Stimulated activated CD8-positive, alpha-beta memory T cell treated with anti-CD3 and anti-CD28 coated beads, Interleukin-12 subunit alpha, Interleukin-12 subunit beta, amount 100 ng/mL, for 1 hour (primary cell): ENCODE results near the gene LMTK2.
"Not testable (repeated sequence)": the region's sequence is repeated elsewhere in the genome, so short reads cannot be mapped to it uniquely, and the experiment has no call there.

ENCODE experiments used
- DNase-seq: peaks from one replicate; pipeline ENCODE4 v3.0.0-alpha.2; 2020; ENCODE audit warnings: low read depth

The LMTK2 gene

DNA sequence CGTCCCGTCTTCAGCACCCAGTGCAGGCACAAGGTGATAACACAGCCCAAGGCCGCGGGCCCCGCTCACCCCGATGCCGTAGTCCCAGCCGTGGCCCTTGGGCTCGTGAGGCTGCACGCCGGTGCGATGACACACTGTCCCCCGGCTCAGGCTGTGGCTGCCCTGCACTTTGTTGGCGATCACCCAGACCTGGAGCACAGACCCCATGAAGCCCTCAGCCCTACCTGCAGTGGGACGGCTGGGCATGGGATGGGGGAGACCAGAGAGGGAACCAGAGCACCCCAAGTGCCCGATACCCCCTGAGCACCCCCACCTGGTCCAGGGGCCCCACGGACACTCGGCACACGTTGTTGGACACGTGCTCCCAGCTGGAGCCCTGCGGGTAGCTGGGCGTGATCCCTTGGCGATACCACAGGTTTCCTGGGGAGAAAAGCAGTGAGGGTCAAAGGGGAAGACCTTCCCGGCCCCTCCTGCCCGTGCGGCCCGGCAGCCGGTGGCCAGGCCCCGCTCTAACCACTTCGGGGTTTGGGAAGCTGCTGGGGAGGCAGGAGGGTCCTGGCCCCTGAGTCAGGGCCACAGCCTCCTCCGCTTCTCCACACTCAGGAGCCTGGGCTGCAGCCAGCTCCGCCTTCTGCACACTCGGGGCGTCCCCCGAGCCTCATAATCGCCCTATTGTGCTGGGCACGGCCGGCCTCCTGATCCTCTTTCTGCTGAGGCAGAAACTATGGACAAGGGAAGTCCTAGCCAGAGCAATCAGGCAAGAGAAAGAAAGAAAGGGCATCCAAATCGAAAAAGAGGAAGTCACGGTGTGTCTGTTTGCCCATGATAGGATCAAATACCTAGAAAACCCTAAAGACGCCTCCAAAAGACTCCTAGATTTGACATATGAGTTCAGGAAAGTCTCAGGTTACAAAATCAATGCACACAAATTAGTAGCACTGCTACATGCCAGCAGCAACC is 111.2 kb downstream of the LMTK2 start:
- DNase-seq, result no peak

DNA sequence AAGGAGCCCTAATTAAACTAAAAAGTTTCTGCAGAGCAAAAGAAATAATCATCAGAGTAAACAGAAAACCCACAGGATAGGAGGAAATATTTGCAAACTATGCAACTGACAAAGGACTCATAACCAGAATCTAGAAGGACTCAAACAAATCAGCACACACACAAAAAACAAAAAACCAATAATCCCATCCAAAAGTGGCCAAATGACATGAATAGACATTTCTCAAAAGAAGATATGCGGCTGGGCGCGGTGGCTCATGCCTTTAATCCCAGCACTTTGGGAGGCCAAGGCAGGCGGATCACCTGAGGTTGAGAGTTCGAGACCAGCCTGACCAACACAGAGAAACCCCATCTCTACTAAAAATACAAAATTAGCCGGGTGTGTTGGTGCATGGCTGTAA is 112.7 kb downstream of the LMTK2 start:
- DNase-seq, result not testable (repeated sequence)

DNA sequence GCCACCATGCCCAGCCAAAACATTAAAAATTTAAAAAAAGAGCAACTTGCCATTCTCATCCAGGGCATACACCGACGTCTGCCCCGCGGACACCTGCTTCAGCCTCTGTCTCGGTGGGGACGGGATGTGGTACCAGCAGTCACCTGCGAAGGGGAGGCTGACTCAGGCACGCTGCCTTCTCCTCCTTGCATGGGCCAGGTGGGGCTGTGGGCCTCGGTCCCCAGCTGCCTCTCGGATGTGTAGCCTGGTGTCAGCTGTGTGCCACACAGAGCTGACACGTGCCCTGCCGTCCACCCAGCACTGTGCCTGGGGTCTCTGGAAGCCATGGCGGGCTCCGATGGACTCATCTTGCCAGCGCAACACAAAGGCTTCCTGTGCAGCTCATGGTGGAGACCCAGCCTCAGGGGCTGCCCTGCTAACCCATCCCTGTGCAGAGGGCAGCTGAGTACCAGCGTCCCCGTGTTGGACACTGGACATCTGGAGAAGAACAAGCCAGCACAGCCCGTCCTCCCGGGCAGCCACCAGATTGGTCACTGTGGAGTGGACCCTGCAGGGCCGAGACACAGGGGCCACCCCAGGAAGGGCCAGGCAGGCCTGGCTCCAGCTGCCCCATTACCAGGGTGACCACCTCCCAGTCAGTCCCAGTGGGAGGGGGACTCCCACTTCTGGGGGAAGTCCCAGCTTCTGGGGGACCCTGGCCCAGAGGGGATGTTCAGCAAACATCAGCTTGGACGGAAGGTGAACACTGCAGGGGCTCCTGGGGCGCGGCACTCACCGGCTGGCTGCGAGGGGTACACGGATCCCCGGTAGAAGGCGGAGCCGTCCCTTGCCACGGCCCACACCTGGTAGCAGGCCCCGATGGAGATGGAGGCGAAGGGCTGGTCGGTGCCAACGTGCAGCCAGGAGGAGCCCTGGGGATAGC is 115.2 kb downstream of the LMTK2 start:
- no peak for DNase-seq

DNA sequence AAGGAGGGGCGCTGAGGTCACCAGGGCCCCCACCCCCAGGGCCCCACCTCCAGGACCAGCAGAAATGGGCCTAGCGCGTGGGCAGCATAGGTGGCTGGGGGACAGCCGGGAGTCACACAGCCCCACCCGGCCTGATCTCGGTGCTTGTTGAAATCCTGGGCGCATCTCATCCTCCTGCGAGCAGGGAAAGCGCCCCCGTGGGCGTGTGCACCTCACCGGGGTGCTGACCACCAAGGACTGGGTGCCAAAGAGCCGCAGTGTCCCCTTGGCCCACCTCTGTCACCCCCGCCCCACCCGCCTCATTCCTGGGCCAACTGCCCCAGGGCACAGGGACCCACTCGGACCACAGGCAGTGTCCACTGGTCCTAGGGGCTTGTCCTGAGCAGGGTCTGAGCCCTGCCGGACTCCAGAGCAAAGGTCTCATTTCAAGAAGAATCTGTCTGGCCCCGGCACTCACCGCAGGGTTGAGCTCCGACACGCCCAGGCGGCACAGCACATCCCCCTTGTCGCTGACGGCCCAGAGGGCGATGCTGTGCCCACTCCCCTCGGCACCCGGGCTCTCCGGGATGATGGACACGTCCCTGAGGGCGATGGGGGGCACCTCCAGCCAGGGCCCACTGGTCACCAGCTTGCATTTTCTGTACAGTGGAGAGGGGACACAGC is 116.0 kb downstream of the LMTK2 start:
- no peak for DNase-seq

DNA sequence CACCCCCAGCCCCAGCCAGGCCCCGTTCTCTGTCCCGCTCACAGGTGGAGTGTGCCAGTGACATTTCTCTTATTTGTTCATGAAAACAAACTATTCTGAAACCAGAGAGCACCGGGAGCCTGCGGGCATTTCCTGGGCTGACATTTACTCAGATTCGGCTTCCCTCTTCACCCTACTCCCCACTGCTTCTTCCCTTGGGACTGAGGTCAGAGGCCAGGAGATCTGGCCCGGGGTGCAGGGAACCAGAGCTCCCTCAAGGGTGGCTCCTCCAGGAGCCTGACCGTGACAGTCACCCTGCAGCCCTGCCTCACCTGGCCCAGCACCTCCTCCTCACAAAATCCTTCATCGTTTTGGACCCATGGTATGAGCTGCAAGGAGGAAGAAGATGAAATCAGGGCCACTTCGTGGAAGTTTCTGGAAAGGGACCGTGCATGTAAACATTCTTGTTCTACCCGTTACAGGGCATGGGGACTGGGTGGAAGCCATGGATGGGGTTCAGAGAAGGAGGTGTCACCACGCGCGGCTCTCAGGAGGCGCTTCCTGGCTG is 116.8 kb downstream of the LMTK2 start:
- DNase-seq, result no peak

DNA sequence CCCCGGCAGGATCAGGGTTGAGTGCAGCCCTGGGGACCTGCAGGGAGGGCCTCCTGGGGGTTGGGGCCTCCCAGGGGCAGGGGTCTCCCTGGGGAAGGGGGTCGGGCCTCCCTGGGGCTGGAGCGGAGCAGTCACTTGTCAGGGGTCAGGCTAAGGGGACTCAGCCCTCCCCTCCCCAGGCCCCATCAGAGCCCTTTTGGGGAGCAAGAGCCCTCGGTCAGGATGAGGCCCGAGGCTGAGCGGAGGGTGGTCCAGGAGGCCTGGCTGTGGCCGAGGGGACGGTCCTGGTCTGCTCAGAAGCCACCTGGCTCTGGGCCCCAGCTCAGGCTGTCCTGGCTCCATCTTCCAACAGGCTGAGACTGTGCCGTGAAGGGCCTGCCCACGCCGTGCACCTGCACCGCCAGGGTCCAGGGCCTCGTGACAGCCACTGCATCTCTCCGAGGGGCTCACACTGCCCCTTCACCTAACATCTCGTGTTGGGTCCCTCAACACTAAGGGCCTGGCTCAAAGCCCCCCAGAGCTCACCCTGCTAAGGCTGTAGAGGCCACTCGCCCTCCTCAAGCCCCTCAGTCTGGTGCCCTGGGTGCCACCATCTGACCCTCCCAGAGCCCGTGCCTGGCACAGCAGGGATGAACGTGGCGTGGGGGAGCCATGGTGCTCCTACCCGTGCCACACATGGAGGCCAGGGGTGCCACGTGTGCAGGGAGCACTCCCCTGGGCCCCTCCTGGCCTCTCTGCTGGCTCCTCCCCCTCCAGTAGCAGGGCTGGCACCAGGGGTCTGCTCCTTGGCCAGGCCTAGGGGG is 117.4 kb downstream of the LMTK2 start:
- DNase-seq, result no peak

DNA sequence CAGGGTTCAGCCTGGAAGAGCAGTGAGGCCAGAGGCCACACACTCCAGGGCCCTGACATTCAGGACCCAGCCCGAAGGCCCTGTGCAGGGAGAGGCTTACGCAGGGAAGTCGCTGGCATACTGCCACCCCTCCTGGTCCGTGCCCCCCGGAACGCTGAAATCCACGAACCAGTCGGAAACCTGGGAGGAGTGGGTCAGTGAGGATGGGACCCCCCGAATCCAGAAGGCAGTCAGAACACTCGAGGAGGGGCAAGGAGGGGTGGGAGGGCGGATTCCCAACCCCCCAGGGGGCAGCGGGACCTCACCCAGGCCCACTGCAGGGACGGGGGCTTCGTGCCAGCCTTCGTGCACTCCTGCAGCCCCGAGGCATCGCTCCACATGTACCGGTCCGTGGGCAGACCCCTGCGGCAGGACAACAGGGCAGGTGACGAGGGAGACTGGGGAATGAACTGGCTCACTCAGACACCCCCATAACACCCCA is 118.1 kb downstream of the LMTK2 start:
- DNase-seq, result no peak

DNA sequence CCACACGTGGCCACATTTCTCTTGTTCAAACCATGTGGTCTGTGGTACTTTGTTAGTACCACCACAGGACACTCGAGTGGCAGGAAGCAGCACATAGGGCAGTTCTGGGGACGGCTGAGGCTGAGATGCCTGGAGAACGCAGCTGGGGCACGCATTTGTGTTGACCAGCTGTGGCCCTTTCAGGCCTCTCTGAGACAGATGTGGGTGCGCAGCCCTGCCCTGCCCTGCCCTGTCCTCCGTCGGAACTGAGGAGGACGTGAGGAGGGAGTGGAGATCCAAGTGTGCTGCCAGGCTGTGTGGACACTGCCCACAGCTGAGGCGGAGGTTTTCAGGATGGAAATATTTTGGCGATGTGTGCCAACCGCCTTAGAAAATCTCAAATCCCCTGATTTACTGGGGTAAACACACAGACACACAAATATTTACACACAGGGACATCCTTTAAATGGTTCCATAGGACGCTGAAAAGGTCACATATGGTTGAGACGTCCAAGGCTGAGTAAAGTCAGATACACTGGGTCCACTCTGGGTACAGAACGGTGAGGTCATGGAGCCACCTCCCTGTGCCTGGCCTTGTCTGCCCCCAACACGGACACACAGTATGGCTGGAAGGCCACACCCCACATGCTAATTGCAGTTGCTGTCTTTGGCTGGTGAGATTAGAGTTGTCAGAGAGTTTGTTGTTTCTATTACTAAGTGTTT is 119.4 kb downstream of the LMTK2 start:
- no peak for DNase-seq

DNA sequence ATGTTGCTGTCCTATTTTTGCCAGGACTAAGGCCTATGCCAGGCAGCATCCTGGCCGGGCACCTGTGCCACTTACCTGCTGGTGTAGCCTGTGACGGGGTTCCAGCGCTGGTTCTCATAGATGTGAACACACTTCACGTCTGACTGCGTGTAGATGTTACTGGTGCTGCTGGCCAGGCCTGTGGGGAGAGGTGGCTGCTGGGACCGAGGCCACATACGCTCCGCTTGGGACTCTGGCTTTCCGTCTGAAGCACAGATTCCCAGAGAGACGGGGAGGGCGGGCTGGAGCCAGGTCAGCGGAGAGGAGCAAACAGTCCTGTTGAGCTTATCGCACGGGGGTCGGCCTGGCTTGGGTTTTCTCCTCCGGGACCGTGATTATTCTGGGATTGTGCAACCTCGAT is 121.3 kb downstream of the LMTK2 start:
- no peak for DNase-seq

DNA sequence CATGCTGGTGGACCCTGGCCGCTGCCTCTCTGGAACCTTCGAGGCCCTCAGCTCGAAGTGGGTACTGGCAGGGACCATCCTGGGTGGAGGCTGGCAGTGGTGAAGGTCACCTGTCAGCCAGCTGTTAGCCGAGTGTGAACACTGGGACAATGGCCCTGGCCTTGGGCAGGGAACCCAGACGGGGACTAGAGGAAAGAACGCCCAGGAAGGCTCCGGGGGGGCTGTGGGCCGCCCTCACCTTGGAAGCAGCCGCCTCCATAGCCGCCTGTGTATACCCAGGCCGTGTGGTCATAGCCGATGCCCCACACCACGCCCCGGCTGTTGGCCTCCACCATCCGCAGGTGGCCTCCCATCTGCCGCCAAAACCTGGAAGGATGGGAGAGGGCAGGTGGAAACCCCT is 122.1 kb downstream of the LMTK2 start:
- no peak for DNase-seq

DNA sequence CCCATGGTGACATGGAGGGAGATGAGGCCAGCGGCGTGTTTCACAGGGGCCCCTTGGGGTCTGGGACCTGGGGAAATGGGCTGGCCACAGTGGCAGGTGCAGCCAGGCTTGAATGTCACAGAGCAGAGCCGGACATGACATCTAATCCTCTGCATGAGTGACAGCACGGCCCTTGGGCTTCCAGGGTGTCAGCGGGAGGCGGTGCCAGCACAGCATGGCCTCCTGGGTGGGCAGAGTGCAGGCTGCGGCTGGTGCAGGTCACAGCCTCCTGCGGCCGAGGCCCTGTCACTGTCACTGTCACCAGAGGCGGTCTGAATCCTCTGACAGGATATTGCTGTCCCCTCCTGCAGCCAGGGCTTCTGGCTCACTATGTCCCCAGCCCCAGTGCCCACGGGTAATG is 122.8 kb downstream of the LMTK2 start:
- no peak for DNase-seq

DNA sequence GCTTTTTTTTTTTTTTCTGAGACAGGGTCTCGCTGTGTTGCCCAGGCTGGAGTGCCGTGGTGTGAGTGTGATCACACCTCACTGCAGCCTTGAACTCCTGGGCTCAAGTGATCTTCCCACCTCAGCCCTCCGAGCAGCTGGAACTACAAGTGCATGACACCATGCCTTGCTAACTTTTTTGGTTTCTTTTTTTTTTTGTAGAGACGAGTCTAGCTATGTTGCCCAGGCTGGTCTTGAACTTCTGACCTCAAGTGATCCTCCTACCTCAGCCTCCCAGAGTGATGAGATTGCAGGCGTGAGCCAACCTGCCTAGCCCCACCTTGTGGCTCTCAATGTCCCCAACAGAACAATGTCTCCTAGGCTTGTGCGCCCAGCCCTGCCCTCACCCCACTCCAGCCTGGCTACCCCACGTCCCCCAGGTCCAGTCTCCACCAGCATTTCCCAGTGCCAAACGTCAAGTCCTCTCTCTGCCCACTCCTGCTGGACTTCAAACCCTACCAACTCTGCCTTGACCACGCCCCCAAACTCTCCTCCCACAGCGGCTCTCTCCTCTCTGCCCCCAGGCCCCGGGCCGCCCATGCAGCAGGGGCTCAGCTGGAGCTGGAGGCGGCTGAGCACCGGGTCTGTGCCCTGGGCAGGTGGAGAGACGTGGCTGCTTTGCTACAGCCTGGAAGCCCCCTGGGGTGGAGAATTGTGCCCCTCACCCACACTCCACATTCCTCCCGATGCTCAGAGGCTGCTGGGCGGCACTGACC is 123.5 kb downstream of the LMTK2 start:
- DNase-seq, result no peak

DNA sequence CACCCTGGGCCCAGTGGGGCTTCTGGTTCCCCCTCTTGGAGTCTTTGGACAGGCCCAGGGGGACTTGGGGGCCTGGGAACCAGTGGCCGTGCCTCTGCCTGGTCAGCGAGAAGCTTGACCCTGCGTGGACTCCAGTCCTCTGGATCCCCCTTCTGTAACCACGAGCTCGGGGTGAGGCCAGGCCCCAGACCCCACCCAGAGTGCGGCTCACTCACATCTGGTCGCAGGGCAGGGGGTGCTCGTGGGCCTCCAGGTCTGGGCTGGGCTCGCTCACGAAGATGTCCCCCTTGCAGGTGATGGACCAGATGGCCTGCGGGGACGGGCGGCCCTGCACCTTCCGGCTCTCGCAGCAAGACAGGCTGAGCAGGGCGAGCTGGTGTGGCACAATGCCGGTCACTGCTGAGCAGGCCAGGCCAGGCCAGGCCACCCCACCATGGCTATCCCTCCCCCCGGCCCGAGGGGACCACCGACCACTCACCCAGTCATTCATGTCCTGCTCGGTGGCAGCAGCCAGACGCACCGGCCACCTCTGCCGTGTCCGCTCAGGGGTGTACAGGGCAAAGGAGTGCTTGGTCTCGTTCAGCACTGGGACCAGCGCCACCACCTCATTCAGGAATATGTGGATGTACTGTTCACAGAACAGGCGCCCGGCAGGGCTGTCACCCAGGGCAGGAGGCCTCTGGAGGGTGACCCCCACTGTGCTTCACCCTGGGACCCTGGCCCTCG is 124.2 kb downstream of the LMTK2 start:
- no peak for DNase-seq

DNA sequence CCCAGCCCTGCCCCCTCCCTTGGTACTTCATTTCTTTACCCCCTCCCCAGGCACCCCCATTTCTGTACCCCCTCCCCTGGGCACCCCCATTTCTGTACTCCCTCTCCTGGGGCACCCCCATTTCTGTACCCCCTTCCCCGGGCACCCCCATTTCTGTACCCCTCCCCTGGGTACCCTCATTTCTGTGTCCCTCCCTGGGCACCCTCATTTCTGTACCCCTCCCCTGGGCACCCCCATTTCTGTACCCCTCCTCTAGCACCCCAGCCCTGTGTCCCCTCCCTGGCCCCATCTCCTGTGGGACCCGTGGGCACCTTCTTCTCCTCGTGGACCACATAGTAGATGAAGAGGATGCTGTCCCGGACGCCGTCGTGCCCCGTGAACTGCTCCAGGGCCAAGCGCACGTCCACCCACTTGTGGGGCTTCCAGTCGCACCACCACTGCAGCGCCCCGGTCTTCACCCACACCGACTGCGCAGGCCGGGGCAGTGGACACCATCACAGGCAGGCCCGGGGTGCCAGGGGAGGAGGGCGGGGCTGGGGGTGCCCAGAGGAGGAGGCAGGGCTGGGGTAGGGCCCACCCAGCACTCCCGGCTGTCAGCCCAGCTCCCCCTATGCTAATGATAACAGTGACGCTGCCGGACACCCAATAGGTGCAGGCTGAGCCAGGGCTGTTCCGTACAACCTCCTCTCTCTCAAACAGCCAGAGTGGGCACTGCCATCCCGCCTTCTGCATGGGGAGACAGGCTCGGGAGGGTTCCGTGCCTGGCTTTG is 125.0 kb downstream of the LMTK2 start:
- DNase-seq, result no peak

DNA sequence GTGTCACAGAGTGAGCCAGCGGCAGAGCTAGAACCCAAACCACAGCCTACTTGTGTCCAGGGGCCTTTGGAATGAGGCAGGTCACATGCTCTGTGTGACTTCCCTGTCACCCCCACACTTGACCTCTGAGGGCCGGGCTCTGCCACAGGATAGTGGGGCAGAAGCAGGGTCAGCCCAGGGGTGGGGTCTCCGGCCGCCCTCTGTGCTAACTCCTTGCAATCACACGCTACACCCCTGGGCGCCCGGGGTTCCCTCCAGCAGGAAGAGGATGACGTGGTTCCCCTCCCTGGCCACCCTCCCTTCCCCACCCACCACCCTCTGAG is 125.6 kb downstream of the LMTK2 start:
- DNase-seq, result no peak

DNA sequence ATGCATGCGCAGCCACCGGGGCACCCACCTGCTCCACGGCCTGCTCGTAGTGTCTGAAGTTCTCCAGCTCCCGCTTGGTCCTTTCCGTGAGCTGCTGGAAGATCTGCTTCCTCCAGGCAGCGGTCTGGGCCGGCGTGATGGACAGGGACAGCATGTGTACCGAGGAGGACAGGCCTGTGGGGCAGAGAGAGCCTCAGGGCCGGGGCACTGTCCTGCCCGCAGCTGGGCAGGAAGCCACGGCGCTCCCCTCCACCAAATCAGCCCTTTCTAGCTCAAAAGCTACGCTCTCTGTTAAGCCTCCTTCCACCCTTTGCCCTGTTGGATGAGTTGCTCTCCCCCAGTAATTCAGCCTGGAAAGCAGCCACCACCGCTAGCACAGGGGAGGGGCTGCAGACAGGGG is 126.1 kb downstream of the LMTK2 start:
- no peak for DNase-seq

DNA sequence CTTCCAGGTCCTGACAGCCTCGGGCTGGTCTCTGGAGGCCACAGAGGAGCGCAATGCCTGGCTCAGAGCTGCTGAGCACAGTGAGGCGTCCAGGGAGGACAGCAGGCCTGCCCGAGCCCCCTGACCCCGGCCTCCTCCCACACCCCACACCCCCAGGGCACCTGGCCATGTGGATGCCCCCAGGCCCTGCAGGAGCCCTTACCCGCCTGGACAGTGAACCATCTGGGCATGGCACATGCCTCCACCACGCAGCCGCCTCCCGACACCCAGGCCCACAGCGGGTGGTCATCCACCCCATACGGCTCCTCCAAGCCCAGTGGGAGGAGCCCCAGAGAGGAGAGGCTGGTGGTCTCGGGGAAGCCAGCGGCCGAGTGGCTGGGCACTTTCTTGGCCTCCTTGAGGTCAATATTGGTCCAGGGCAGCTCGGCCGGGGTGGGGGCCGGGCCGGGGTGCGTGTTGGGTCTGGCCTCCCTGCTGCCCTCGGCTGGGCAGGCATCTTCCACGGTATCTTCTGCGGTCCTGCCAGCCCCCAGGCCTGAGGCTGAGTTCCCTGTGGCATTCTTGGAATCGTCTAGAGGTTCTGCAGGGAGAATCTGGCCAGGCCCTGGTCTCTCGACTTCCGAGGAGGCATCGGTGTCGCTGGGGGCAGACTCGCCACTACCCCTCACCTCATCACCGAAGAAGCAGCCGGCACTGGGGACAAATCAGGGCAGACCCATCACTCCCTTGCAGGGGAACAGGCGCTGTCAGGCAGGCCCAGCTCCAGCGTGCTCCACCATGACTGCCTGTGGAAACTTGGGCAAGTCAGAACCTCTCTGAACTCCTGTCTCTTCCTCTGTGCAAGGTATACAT is 126.8 kb downstream of the LMTK2 start:
- no peak for DNase-seq
